HG02970 (cell line): Measurements from ENCODE around the gene MAP3K2.
"Not testable (repeated sequence)": the region's sequence is repeated elsewhere in the genome, so short reads cannot be mapped to it uniquely, and the experiment has no call there.

Source experiments
- ATAC-seq: cut with Tn5 transposase; IDR thresholded peaks from one replicate; pipeline ENCODE4 v1.9.1; 2021; ENCODE audit warnings: mild to moderate bottlenecking, moderate library complexity, moderate number of reproducible peaks; ENCODE audit not compliant: unreplicated experiment, low FRiP score

Gene MAP3K2

GRCh38 chr2:127356531-127356930, 31.2 kb downstream of the MAP3K2 start:
- ATAC-seq = no peak

- no peak for ATAC-seq
Measured at GRCh38 chr2:127355407-127356008, 32.3 kb downstream of the MAP3K2 start.

GRCh38 chr2:127353873-127354676, 33.7 kb downstream of the MAP3K2 start:
- not testable (repeated sequence) for ATAC-seq

GRCh38 chr2:127353223-127353622, 34.6 kb downstream of the MAP3K2 start:
- ATAC-seq = not testable (repeated sequence)

- ATAC-seq = no peak
Measured at GRCh38 chr2:127351603-127352002, 36.2 kb downstream of the MAP3K2 start.

- no peak for ATAC-seq
Measured at GRCh38 chr2:127348426-127349000, 39.3 kb downstream of the MAP3K2 start.

- ATAC-seq = no peak
Measured at GRCh38 chr2:127347734-127348392, 39.9 kb downstream of the MAP3K2 start.

- no peak for ATAC-seq
Measured at GRCh38 chr2:127347015-127347414, 40.8 kb downstream of the MAP3K2 start.

GRCh38 chr2:127343277-127343676, 44.5 kb downstream of the MAP3K2 start:
- ATAC-seq = no peak

- no peak for ATAC-seq
Measured at GRCh38 chr2:127342101-127342500, 45.7 kb downstream of the MAP3K2 start.

- ATAC-seq = no peak
Measured at GRCh38 chr2:127332335-127332734, 55.4 kb downstream of the MAP3K2 start.

- ATAC-seq = no peak
Measured at GRCh38 chr2:127330753-127331152, 57.0 kb downstream of the MAP3K2 start.

GRCh38 chr2:127326289-127326945, 61.4 kb downstream of the MAP3K2 start:
- ATAC-seq = no peak

GRCh38 chr2:127324635-127325034, 63.1 kb downstream of the MAP3K2 start:
- no peak for ATAC-seq

- ATAC-seq = no peak
Measured at GRCh38 chr2:127321303-127321702, 66.5 kb downstream of the MAP3K2 start.

- no peak for ATAC-seq
Measured at GRCh38 chr2:127320586-127321275, 67.0 kb downstream of the MAP3K2 start.

- ATAC-seq = no peak
Measured at GRCh38 chr2:127320067-127320466, 67.7 kb downstream of the MAP3K2 start.

- no peak for ATAC-seq
Measured at GRCh38 chr2:127314193-127314988, 73.4 kb downstream of the MAP3K2 start.

GRCh38 chr2:127313406-127313805, 74.4 kb downstream of the MAP3K2 start:
- no peak for ATAC-seq
